Fibroblast of peridontal ligament (primary cell): Measurements from ENCODE around the gene NSMCE4A.
A peak's percentile ranks its signal among the peaks of the same experiment; 100 is the strongest.
"Not testable (repeated sequence)": the region's sequence is repeated elsewhere in the genome, so short reads cannot be mapped to it uniquely, and the experiment has no call there.

Source experiments
- DNase-seq: peaks from one replicate; pipeline ENCODE4 v3.0.0-alpha.2; 2010; ENCODE audit errors: extremely low read depth

Gene NSMCE4A

GRCh38 chr10:121974535-121975294, at the start of gene NSMCE4A:
Gene NSMCE4A (minus strand): TSS chr10:121975217. CDS start chr10:121975165, 52 bp downstream.
- peak; percentile 64 for DNase-seq

- not testable (repeated sequence) for DNase-seq
Observed at GRCh38 chr10:122023257-122023656, 48.2 kb upstream of the NSMCE4A start.

- DNase-seq = no peak
Observed at GRCh38 chr10:122022276-122022675, 47.3 kb upstream of the NSMCE4A start.

GRCh38 chr10:122021828-122022227, 46.8 kb upstream of the NSMCE4A start:
- DNase-seq = no peak

GRCh38 chr10:122021379-122021778, 46.4 kb upstream of the NSMCE4A start:
- peak; percentile 79 for DNase-seq

- DNase-seq = peak; percentile 24
Observed at GRCh38 chr10:122020226-122020625, 45.2 kb upstream of the NSMCE4A start.

GRCh38 chr10:122019414-122019975, 44.5 kb upstream of the NSMCE4A start:
- DNase-seq = no peak

GRCh38 chr10:122018951-122019413, 44.0 kb upstream of the NSMCE4A start:
- no peak for DNase-seq

- no peak for DNase-seq
Observed at GRCh38 chr10:122018491-122018890, 43.5 kb upstream of the NSMCE4A start.

GRCh38 chr10:122017926-122018325, 42.9 kb upstream of the NSMCE4A start:
- DNase-seq = not testable (repeated sequence)

GRCh38 chr10:122014652-122015248, 39.7 kb upstream of the NSMCE4A start:
- DNase-seq = no peak

GRCh38 chr10:122013311-122013780, 38.3 kb upstream of the NSMCE4A start:
- no peak for DNase-seq

GRCh38 chr10:122012731-122013130, 37.7 kb upstream of the NSMCE4A start:
- no peak for DNase-seq

GRCh38 chr10:122010405-122011050, 35.5 kb upstream of the NSMCE4A start:
- peak; percentile 60 for DNase-seq

- no peak for DNase-seq
Observed at GRCh38 chr10:122007415-122007814, 32.4 kb upstream of the NSMCE4A start.

- no peak for DNase-seq
Observed at GRCh38 chr10:122001698-122002097, 26.7 kb upstream of the NSMCE4A start.

- DNase-seq = peak; percentile 19
Observed at GRCh38 chr10:121999301-121999700, 24.3 kb upstream of the NSMCE4A start.

GRCh38 chr10:121998462-121998861, 23.4 kb upstream of the NSMCE4A start:
- DNase-seq = no peak

GRCh38 chr10:121994429-121994941, 19.5 kb upstream of the NSMCE4A start:
- DNase-seq = no peak

GRCh38 chr10:121991727-121992126, 16.7 kb upstream of the NSMCE4A start:
- not testable (repeated sequence) for DNase-seq

- no peak for DNase-seq
Observed at GRCh38 chr10:121990015-121990677, 15.1 kb upstream of the NSMCE4A start.
